H1 (cell line): ENCODE results near the gene ACVRL1. TPM values are rescaled to one million over a fixed set of nuclear protein-coding genes. Genes with fewer than 3 reads are reported as not detected.

Experiments used
- TAF1 ChIP-seq: IDR thresholded peaks from 2 replicates; pipeline ENCODE4 v1.6.1; 2011; ENCODE audit warnings: mild to moderate bottlenecking, low read depth, low read length
- polyA plus RNA-seq, 7 experiments: library from polyadenylated mRNA; depleted of rRNA in 3 of 7; stranded (reverse) in 5 of 7; unstranded in 2 of 7; fragments of >200 nt in 5 of 7; fragments of 200-250 nt in 2 of 7; gene quantifications; 1 replicate in 5 of 7; 2 replicates in 1 of 7; 4 replicates in 1 of 7; pipeline versions ENCODE4 v1.2.1 to v1.2.3, GENCODE V29; 2011 to 2013; ENCODE audit warnings: missing spikeins in 2 of 7, mixed read lengths in 2 of 7
- total RNA-seq: library from RNA; stranded (reverse); fragmentation: NEBNext Ultra II Directional; extraction: Animal tissue kit (Norgen Biotek cat#: 25700); gene quantifications from 2 replicates; pipeline ENCODE4 v1.2.1, GENCODE V29; 2021

The ACVRL1 gene
- total and polyA plus RNA-seq, 2 of the 8 experiments (the other 6 are each of a cell fraction or from before 2014, with no cell fraction given), result 0.09 to 0.35 TPM

DNA sequence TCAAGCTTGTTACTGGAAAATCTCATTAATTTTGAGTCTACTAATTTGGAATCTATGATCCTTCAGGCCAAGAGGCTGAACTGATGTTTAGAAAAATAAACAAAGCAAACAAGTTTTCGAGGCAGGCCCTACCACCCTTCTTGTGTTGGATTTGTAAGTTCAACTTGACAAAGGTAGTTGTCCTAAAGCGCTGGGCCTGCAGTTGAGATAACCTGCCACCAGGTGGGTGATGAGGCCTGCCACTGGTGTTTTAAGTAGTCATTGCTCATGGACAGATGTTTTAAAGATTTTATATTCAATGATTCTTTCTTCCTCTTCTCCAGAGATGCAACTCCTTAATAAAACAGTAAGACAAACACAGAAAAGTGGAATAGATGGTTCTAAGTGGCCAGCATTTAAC lies 19.4 kb downstream of the ACVRL1 start (continued):
- TF ChIP-seq TAF1, result no peak
